MM.1S (cell line): ENCODE results near the gene MAS1.
"Not testable (repeated sequence)": the region's sequence is repeated elsewhere in the genome, so short reads cannot be mapped to it uniquely, and the experiment has no call there.

Experiments
- DNase-seq: peaks from one replicate; pipeline ENCODE4 v3.0.0-alpha.2; 2015
- H2AFZ ChIP-seq: fragments of 300-600 bp; sonication (generic); 2 replicates; pipeline ENCODE4 v1.6.0; 2016; ENCODE audit warnings: antibody characterized with exemption, low read length
- H3F3A ChIP-seq: fragments of 300-600 bp; sonication (generic); 2 replicates; pipeline ENCODE4 v1.6.1; 2016; ENCODE audit warnings: mild to moderate bottlenecking, antibody characterized with exemption, low read length, moderate library complexity, mixed read lengths; ENCODE audit not compliant: insufficient read depth
- H3K27ac ChIP-seq: fragments of 300-600 bp; sonication (generic); 2 replicates; pipeline ENCODE4 v1.5.1; 2016; ENCODE audit warnings: mild to moderate bottlenecking, low read length
- H3K27me3 ChIP-seq: fragments of 300-600 bp; sonication (generic); replicated peaks from 2 replicates; pipeline ENCODE4 v1.6.0; 2016; ENCODE audit warnings: low read length; ENCODE audit not compliant: insufficient read depth
- H3K36me3 ChIP-seq: fragments of 300-600 bp; sonication (generic); replicated peaks from 2 replicates; pipeline ENCODE4 v1.6.1; 2016; ENCODE audit warnings: mild to moderate bottlenecking, low read length, mixed read lengths; ENCODE audit not compliant: insufficient read depth
- H3K4me1 ChIP-seq: fragments of 300-600 bp; sonication (generic); 2 replicates; pipeline ENCODE4 v1.6.1; 2016; ENCODE audit warnings: low read length, mixed read lengths
- H3K4me2 ChIP-seq: fragments of 300-600 bp; sonication (generic); 2 replicates; pipeline ENCODE4 v1.6.0; 2016; ENCODE audit warnings: low read depth, low read length
- H3K4me3 ChIP-seq: fragments of 300-600 bp; sonication (generic); 2 replicates; pipeline ENCODE4 v1.5.1; 2016; ENCODE audit warnings: low read length, mixed read lengths
- H3K79me2 ChIP-seq: fragments of 300-600 bp; sonication (generic); 2 replicates; pipeline ENCODE4 v1.6.1; 2016; ENCODE audit warnings: mixed run types, low read length, mixed read lengths
- H3K9ac ChIP-seq: fragments of 300-600 bp; sonication (generic); 2 replicates; pipeline ENCODE4 v1.6.1; 2016; ENCODE audit warnings: low read length, mixed read lengths
- H3K9me2 ChIP-seq: fragments of 300-600 bp; sonication (generic); replicated peaks from 2 replicates; pipeline ENCODE4 v1.6.1; 2016; ENCODE audit warnings: mild to moderate bottlenecking, low read length, mixed read lengths; ENCODE audit not compliant: insufficient read depth
- H3K9me3 ChIP-seq: fragments of 300-600 bp; sonication (generic); replicated peaks from 2 replicates; pipeline ENCODE4 v1.6.1; 2016; ENCODE audit warnings: mild to moderate bottlenecking, low read length, mixed read lengths; ENCODE audit not compliant: insufficient read depth
- H4K20me1 ChIP-seq: fragments of 300-600 bp; sonication (generic); 2 replicates; pipeline ENCODE4 v1.6.1; 2016; ENCODE audit warnings: mild to moderate bottlenecking, low read length, moderate library complexity, mixed read lengths; ENCODE audit not compliant: insufficient read depth
- CTCF ChIP-seq: fragments of 300-600 bp; sonication (generic); IDR thresholded peaks from 2 replicates; pipeline ENCODE4 v1.5.1; 2016; ENCODE audit warnings: antibody characterized with exemption, low read length, mixed read lengths
- EZH2 ChIP-seq: fragments of 300-600 bp; sonication (generic); optimal IDR thresholded peaks from 2 replicates; pipeline ENCODE3; 2017; ENCODE audit warnings: low read depth, mild to moderate bottlenecking, antibody characterized with exemption, low read length, mixed read lengths
- EZH2phosphoT487 ChIP-seq: fragments of 300-600 bp; sonication (generic); IDR thresholded peaks from 2 replicates; pipeline ENCODE4 v1.6.1; 2018; ENCODE audit warnings: antibody characterized with exemption, low read length

MAS1 gene

GRCh38 chr6:159860482-159860881 is 30.3 kb upstream of the MAS1 start:
- Histone ChIP-seq H3K9me2 (no peaks in the 10 kb centered on the region), H3K9me3 (no peaks in the 10 kb centered on the region), H3K4me3 (no peak overlapping the region), H4K20me1 (no peaks in the 10 kb centered on the region), H3K27me3 (no peaks in the 10 kb centered on the region), H3K36me3 (no peaks in the 10 kb centered on the region), H3F3A (no peaks in the 10 kb centered on the region), H3K4me1 (no peaks in the 10 kb centered on the region), H3K9ac (no peak overlapping the region), H2AFZ (no peak overlapping the region), H3K4me2 (no peak overlapping the region), H3K27ac (no peak overlapping the region), H3K79me2 (no peaks in the 10 kb centered on the region)
- DNase-seq, result no peak
- TF ChIP-seq CTCF (no peak), EZH2 (no peak), EZH2phosphoT487 (no peak)

GRCh38 chr6:159862103-159862502 is 28.7 kb upstream of the MAS1 start:
- H3K4me1 ChIP-seq, result no peaks in the 10 kb centered on the region

GRCh38 chr6:159863341-159863740 is 27.4 kb upstream of the MAS1 start:
- H3K27me3 ChIP-seq, H2AFZ ChIP-seq, H3K4me2 ChIP-seq, H3K4me1 ChIP-seq, H3K9ac ChIP-seq, H3F3A ChIP-seq, H3K4me3 ChIP-seq, H3K79me2 ChIP-seq, H3K9me2 ChIP-seq, H3K27ac ChIP-seq, H4K20me1 ChIP-seq, H3K36me3 ChIP-seq, H3K9me3 ChIP-seq: not testable (repeated sequence)
- DNase-seq, result peak; percentile 19
- peak; percentile 29 for TF ChIP-seq CTCF

More at GRCh38 chr6:159862103-159862502, 28.7 kb upstream of the MAS1 start:
- Histone ChIP-seq H3K9me2 (no peaks in the 10 kb centered on the region), H2AFZ (no peak overlapping the region), H3K27ac (no peak overlapping the region), H3K4me3 (no peak overlapping the region), H3K4me2 (no peak overlapping the region), H3K79me2 (no peaks in the 10 kb centered on the region), H3F3A (no peaks in the 10 kb centered on the region), H4K20me1 (no peaks in the 10 kb centered on the region), H3K9me3 (no peaks in the 10 kb centered on the region), H3K27me3 (no peaks in the 10 kb centered on the region), H3K9ac (no peak overlapping the region), H3K36me3 (no peaks in the 10 kb centered on the region)
- TF ChIP-seq EZH2 (no peak), EZH2phosphoT487 (no peak), CTCF (no peak)
- DNase-seq, result no peak
